GM10248 (cell line): Measurements from ENCODE around the gene CENPX.

Experiments used
- CTCF ChIA-PET: fragments of 300-600 bp; sonication (Branson Sonifier 250); formaldehyde crosslinking; extraction: SDS; loops from one replicate; lab custom pipeline; 2021; ENCODE audit warnings: antibody characterized with exemption; lab: Yijun Ruan, JAX
- POLR2A ChIA-PET: fragments of 350-650 bp; sonication (Branson Sonifier 250); formaldehyde crosslinking; extraction: SDS; loops from one replicate; lab custom pipeline; 2020; ENCODE audit warnings: antibody characterized with exemption; lab: Yijun Ruan, JAX
- DNase-seq: peaks from one replicate; pipeline ENCODE4 v3.0.0; 2012; ENCODE audit errors: extremely low spot score
- CTCF ChIP-seq: IDR thresholded peaks from 2 replicates; pipeline ENCODE4 v1.5.1; 2012; ENCODE audit warnings: mild to moderate bottlenecking, low read depth; ENCODE audit errors: extremely low read depth, missing control alignments, control extremely low read depth

Gene CENPX

GRCh38 chr17:82052638-82053059 lies 30.0 kb upstream of the CENPX start:
- CTCF ChIA-PET, result interaction anchor here (0.9 to 1.3 kb wide), 2 partner anchors 21 to 22 kb away, joined by 3 to 4 read pairs; no protein-coding TSS in a partner anchor
- POLR2A ChIA-PET, result interaction anchor here (0.5 to 0.9 kb wide), 2 partner anchors 8 to 15 kb away, joined by 3 to 4 read pairs; partner anchors contain the start of gene DCXR
- no peak for TF ChIP-seq CTCF

GRCh38 chr17:82051776-82052637 lies 29.3 kb upstream of the CENPX start, which contains the start of the genes GPS1 and RFNG:
Gene GPS1, plus strand, starts transcription at chr17:82051898. Its CDS starts 34 bp downstream, at chr17:82051932.
Gene RFNG, minus strand, starts transcription at chr17:82051811. Its CDS starts 45 bp downstream, at chr17:82051766.
- peak; percentile 94 for DNase-seq
- no peak for TF ChIP-seq CTCF
- ChIA-PET POLR2A (interaction anchor here (0.6 to 1.0 kb wide), 3 partner anchors 10 to 14 kb away, joined by 3 to 4 read pairs (median 3); partner anchors contain the start of gene DCXR), CTCF (interaction anchor here (0.9 to 3.0 kb wide), 2 partner anchors 21 to 22 kb away, joined by 4 to 14 read pairs; partner anchors contain the start of gene RAC3)

More at GRCh38 chr17:82052638-82053059, 30.0 kb upstream of the CENPX start:
- DNase-seq, result no peak

- POLR2A ChIA-PET, result interaction anchor here (1.0 to 1.8 kb wide), 2 partner anchors 13 kb away, joined by 3 to 5 read pairs; partner anchors contain the start of gene DCXR
- CTCF ChIA-PET, result interaction anchor here (1.2 to 3.0 kb wide), 5 partner anchors 13 to 155 kb away, joined by 4 to 15 read pairs (median 5); partner anchors contain the start of genes DCXR, DUS1L and RAC3
- no peak for DNase-seq
- no peak for TF ChIP-seq CTCF
These were observed 28.3 kb upstream of the CENPX start for GRCh38 chr17:82050761-82051641.

GRCh38 chr17:82050152-82050760 lies 27.6 kb upstream of the CENPX start:
- DNase-seq, result no peak
- POLR2A ChIA-PET, result interaction anchor here (0.6 to 1.8 kb wide), 2 partner anchors 13 to 400 kb away, joined by 3 to 5 read pairs; partner anchors contain the start of gene DCXR
- CTCF ChIA-PET, result interaction anchor here (0.9 to 3.0 kb wide), 6 partner anchors 10 to 156 kb away, joined by 3 to 15 read pairs (median 5); partner anchors contain the start of genes DCXR, DUS1L and RAC3
- no peak for TF ChIP-seq CTCF

GRCh38 chr17:82049521-82049971 lies 26.9 kb upstream of the CENPX start:
- POLR2A ChIA-PET, result interaction anchor here (1.8 kb wide), 1 partner anchor 12 kb away, joined by 5 read pairs; the partner anchor contains the start of gene DCXR
- TF ChIP-seq CTCF, result no peak
- no peak for DNase-seq
- CTCF ChIA-PET, result interaction anchor here (0.9 to 3.0 kb wide), 6 partner anchors 11 to 156 kb away, joined by 3 to 15 read pairs (median 5); partner anchors contain the start of genes DCXR, DUS1L and RAC3
